Karpas-422 (cell line): Measurements from ENCODE around the gene ARPC3. TPM values are rescaled to one million over a fixed set of nuclear protein-coding genes. Genes with fewer than 3 reads are reported as not detected.
A peak's percentile ranks its signal among the peaks of the same experiment; 100 is the strongest.
"Not testable (repeated sequence)": the region's sequence is repeated elsewhere in the genome, so short reads cannot be mapped to it uniquely, and the experiment has no call there.

Source experiments
- DNase-seq: peaks from one replicate; pipeline ENCODE4 v3.0.0-alpha.2; 2015
- H2AFZ ChIP-seq: fragments of 200-600 bp; sonication (generic); 2 replicates; pipeline ENCODE4 v1.6.1; 2014; ENCODE audit warnings: antibody characterized with exemption, low read length, mixed read lengths
- H3K27ac ChIP-seq: fragments of 200-600 bp; sonication (generic); 2 replicates; pipeline ENCODE4 v1.5.1; 2014; ENCODE audit warnings: mild to moderate bottlenecking, low read length, moderate library complexity
- H3K27me3 ChIP-seq: fragments of 200-600 bp; sonication (generic); 2 replicates; pipeline ENCODE4 v1.6.1; 2014; ENCODE audit warnings: low read length, mixed read lengths
- H3K36me3 ChIP-seq: fragments of 200-600 bp; sonication (generic); 2 replicates; pipeline ENCODE4 v1.6.1; 2014; ENCODE audit warnings: low read length, mixed read lengths; ENCODE audit not compliant: insufficient read depth
- H3K4me1 ChIP-seq: fragments of 200-600 bp; sonication (generic); 2 replicates; pipeline ENCODE4 v1.6.1; 2014; ENCODE audit warnings: mild to moderate bottlenecking, low read length, mixed read lengths
- H3K4me2 ChIP-seq: fragments of 200-600 bp; sonication (generic); 2 replicates; pipeline ENCODE4 v1.6.1; 2014; ENCODE audit warnings: low read length, low read depth, mild to moderate bottlenecking; ENCODE audit not compliant: poor library complexity, severe bottlenecking
- H3K4me3 ChIP-seq: fragments of 200-600 bp; sonication (generic); 2 replicates; pipeline ENCODE4 v1.5.1; 2014; ENCODE audit warnings: mild to moderate bottlenecking, antibody characterized with exemption, low read length, mixed read lengths
- H3K79me2 ChIP-seq: fragments of 200-600 bp; sonication (generic); 2 replicates; pipeline ENCODE4 v1.6.1; 2014; ENCODE audit warnings: mild to moderate bottlenecking, low read length, mixed read lengths
- H3K9ac ChIP-seq: fragments of 200-600 bp; sonication (generic); 2 replicates; pipeline ENCODE4 v1.6.0; 2014; ENCODE audit warnings: low read length
- H3K9me2 ChIP-seq: fragments of 200-600 bp; sonication (generic), shearing (Covaris generic); replicated peaks from 2 replicates; pipeline ENCODE4 v1.6.0; 2014; ENCODE audit warnings: mild to moderate bottlenecking, low read length, moderate library complexity; ENCODE audit not compliant: insufficient read depth
- H3K9me3 ChIP-seq: fragments of 300-700, 200-600 bp; sonication (generic); 2 replicates; pipeline ENCODE4 v1.6.1; 2014; ENCODE audit warnings: low read length, mixed read lengths
- H4K20me1 ChIP-seq: fragments of 200-600 bp; sonication (generic); 2 replicates; pipeline ENCODE4 v1.6.1; 2014; ENCODE audit warnings: mild to moderate bottlenecking, antibody characterized with exemption, low read length, low read depth; ENCODE audit not compliant: insufficient read depth
- small RNA-seq: library from RNA; depleted of rRNA; stranded (forward); fragments of <200 nt; gene quantifications from one replicate; pipeline ENCODE3, GENCODE V24; 2014
- total RNA-seq: library from RNA; depleted of rRNA; stranded (reverse); fragments of >200 nt; shearing (Covaris generic); gene quantifications from 2 replicates; pipeline ENCODE4 v1.2.3, GENCODE V29; 2014; ENCODE audit warnings: low replicate concordance; rRNA removed

Gene ARPC3
- total RNA-seq, 1 experiment from 2014 or later, result 483 TPM

- H3K36me3 ChIP-seq, H3K27ac ChIP-seq, H3K4me2 ChIP-seq, H3K4me3 ChIP-seq, H3K9me2 ChIP-seq, H4K20me1 ChIP-seq, DNase-seq, H3K9me3 ChIP-seq, H3K27me3 ChIP-seq, H2AFZ ChIP-seq, H3K9ac ChIP-seq: not testable (repeated sequence)
- Histone ChIP-seq H3K4me1 (peaks cover 20% of the 10 kb centered on the region), H3K79me2 (peaks cover 34% of the 10 kb centered on the region)
Observed at GRCh38 chr12:110405126-110405662, 44.9 kb downstream of the ARPC3 start.

DNA sequence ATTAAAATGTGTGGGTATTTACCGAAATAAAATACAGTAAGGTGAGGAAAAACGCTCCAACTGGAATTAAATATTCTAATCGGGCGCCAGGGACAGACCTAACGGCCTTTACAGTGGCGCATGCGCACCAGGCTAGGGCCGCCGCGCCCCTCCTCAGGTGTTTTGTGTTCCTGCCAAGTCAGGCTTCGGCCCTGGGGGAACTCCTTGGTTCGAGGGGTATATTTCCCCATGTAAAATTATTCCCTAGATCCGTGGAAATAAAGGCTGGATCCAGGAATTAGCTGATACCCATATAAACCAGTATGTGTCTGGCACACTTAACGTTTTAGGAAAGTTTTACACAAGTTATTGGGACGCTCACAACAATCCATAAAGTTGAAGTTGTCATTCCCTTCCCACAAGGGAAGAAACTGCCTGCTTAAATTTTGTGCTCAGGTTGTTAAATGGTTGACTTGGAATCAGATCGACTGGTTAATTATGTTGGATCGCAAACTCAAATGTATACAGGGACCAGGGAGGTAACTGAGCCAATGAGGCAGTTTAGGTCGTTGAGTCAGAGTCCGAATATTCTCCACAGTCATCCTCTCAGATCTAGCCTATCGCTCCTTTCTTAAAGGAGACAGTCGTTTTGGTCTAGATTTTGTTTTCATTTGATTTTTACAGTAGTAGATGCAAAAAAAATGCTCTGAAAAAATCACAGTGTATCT, 46.0 kb downstream of the ARPC3 start:
- H3K9me3 ChIP-seq, result no peaks in the 10 kb centered on the region
- H3K9ac ChIP-seq, result peak overlapping the region; percentile 85
- peak overlapping the region; percentile 100 for H2AFZ ChIP-seq
- peak; percentile 94 for DNase-seq
- H3K4me2 ChIP-seq, result peak overlapping the region; percentile 90
- no peaks in the 10 kb centered on the region for H3K9me2 ChIP-seq
- H3K27ac ChIP-seq, result peak overlapping the region; percentile 92
- H3K27me3 ChIP-seq, result no peaks in the 10 kb centered on the region
- H3K36me3 ChIP-seq, result peaks cover 12% of the 10 kb centered on the region
- H3K4me3 ChIP-seq, result peak overlapping the region; percentile 93
- peaks cover 44% of the 10 kb centered on the region for H3K79me2 ChIP-seq
- 0 out of 2 replicates have a peak, but pooled peaks cover 6% of the 10 kb centered on the region for H4K20me1 ChIP-seq
- peaks cover 20% of the 10 kb centered on the region for H3K4me1 ChIP-seq

- peak within 1 kb of the TSS; percentile 100 for H2AFZ ChIP-seq
- H3K4me1 ChIP-seq, result peaks cover 20% of the 10 kb centered on the region
- H3K4me2 ChIP-seq, result peak within 1 kb of the TSS; percentile 90
- peaks cover 12% of the 10 kb centered on the region for H3K36me3 ChIP-seq
- H3K27me3 ChIP-seq, result no peaks in the 10 kb centered on the region
- peaks cover 52% of the 10 kb centered on the region for H3K79me2 ChIP-seq
- H4K20me1 ChIP-seq, result 0 out of 2 replicates have a peak, but pooled peaks cover 6% of the 10 kb centered on the region
- H3K4me3 ChIP-seq, result peak within 1 kb of the TSS; percentile 93
- no peaks in the 10 kb centered on the region for H3K9me3 ChIP-seq
- peak; percentile 94 for DNase-seq
- peak within 1 kb of the TSS; percentile 85 for H3K9ac ChIP-seq
- peak within 1 kb of the TSS; percentile 92 for H3K27ac ChIP-seq
- H3K9me2 ChIP-seq, result no peaks in the 10 kb centered on the region
Observed at GRCh38 chr12:110403146-110403975, 46.8 kb downstream of the ARPC3 start, which contains the start of gene ANAPC7. Gene ANAPC7, minus strand, starts transcription at chr12:110403708. Its CDS starts 81 bp downstream, at chr12:110403627.

Small RNA genes within 50 kb of the gene (small RNA-seq; reads per million reads assigned to genes)
- not detected for gene RF00278

Other genes with a start within 250 kb of the ARPC3 start
- gene ATP2A2, start 169.1 kb downstream of the ARPC3 start, total RNA-seq, result 70.0 and 88.5 TPM in 2 replicates
- 42.3 and 62.1 TPM in 2 replicates for gene ANAPC7, start 46.6 kb downstream of the ARPC3 start, total RNA-seq
- gene GPN3, start 17.9 kb upstream of the ARPC3 start, total RNA-seq, result 28.0 and 32.8 TPM in 2 replicates
- 59.9 and 62.7 TPM in 2 replicates for gene FAM216A, start 18.5 kb upstream of the ARPC3 start, total RNA-seq
- gene VPS29, start 51.8 kb upstream of the ARPC3 start, total RNA-seq, result 74.6 and 103 TPM in 2 replicates
- gene RAD9B, start 52.0 kb upstream of the ARPC3 start, total RNA-seq, result 0.32 and 1.4 TPM in 2 replicates
- 16.1 and 27.4 TPM in 2 replicates for gene PPTC7, start 133.0 kb upstream of the ARPC3 start, total RNA-seq
- 31.0 and 31.3 TPM in 2 replicates for gene TCTN1, start 163.8 kb upstream of the ARPC3 start, total RNA-seq
- gene HVCN1, start 238.8 kb upstream of the ARPC3 start, total RNA-seq, result 5.1 and 11.5 TPM in 2 replicates